DMS79 treated with DMSO at 0.1 percent for 48 hours (cell line): ENCODE measurements around the gene FAM219B.
"Not testable (repeated sequence)": the region's sequence is repeated elsewhere in the genome, so short reads cannot be mapped to it uniquely, and the experiment has no call there.

Experiments used
- DNase-seq: peaks from one replicate; lab custom pipeline; 2025; lab: John Stamatoyannopoulos, UW

The FAM219B gene, protein sequence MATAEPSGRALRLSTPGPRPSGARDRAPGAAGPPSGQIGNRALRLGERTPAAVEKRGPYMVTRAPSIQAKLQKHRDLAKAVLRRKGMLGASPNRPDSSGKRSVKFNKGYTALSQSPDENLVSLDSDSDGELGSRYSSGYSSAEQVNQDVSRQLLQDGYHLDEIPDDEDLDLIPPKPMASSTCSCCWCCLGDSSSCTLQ

DNA sequence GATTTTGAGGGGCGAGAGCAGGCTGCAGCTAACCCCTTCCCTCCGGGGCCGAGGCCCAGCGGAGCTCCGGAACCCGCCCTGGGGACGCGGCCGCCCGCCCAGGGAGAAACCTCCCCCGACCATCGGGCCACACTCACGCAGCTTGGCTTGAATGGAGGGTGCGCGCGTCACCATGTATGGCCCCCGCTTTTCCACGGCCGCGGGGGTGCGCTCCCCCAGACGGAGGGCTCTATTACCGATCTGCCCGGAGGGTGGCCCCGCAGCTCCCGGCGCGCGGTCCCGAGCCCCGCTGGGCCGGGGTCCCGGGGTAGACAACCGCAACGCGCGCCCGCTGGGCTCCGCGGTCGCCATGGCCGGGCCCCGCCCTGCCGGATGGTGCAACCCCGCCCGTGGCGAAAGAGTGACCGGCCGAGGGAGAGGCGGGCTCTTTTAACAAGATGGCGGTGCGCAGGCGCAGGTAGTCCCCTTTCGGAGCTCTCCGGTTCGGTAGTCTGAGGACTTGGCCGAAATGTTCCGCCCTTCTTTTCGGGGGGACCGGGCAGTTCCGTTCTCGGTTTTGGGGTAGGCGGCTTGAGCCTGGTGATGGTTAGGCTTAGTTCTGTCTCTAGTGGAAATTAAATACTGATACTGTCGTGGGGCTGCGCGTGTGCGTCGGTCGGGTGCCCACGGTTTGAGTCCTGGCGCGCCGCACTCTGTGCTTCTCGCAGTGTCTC, at the start of gene FAM219B:
FAM219B (minus strand) TSS at position 402 of the 713 bp plus-strand sequence; CDS start at position 351, 51 bp downstream.
- peak; percentile 50 for DNase-seq

DNA sequence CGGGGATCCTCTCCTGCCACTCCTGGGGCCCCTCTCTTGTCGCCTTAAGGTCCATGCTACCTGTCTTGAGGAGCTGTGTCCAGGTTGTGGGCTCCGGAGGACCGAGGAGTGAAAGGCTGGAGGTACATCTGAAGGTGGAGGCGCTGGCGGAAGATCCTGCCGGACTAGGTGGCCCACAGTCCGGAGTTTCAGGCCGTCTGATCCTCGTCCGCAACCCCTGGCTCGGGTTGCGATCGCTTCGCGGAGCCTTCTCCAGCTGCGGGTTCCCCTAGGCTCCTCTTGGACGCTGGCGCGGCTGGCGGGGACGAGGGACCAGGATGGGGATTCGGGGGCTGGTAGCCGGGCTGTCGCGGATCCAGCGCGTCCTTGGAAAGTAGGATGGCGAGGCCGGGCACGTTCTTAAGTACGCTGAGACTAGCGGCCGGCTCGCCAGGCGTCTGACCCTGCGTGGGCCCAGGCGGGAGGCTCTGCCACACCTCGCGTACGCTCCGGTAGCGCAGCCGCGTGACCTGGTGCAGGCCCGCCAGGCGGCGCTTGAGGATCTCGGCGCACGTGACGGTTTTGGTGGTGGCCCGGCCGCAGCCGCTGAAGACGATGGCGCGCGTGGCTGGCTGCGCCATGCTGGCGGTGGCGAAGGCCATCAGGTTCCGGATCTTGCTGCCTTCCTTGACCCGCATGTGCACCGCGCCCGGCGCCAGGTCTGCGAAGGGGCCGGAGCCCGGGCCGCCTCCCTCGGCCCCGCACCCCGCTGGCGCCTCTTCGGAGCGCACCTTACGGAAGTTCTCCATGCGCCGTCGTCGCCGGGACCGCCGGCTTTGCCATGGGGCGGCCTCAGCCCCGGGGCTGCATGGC, 49.4 kb upstream of the FAM219B start:
- DNase-seq: peak; percentile 13

DNA sequence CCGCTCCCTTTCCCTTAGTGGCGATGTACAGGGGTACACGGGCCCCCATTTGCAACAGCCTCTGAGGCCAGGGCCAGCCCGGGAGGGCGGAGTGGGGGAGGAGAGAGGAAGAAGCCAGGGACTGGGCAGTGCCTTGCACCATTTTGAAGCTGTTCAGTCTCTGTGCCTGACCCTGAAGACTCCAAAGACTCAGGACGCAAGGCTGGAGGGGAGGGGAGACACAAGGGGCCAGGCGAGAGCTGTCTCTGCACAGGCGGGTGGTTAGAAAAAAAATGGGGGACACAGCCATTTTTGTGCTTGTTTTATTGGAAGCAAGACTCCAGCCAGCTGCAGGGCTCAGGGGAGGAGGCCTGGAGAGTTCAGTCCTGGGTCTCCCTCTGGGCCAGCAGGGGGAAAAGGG, 48.4 kb upstream of the FAM219B start:
- no peak for DNase-seq

DNA sequence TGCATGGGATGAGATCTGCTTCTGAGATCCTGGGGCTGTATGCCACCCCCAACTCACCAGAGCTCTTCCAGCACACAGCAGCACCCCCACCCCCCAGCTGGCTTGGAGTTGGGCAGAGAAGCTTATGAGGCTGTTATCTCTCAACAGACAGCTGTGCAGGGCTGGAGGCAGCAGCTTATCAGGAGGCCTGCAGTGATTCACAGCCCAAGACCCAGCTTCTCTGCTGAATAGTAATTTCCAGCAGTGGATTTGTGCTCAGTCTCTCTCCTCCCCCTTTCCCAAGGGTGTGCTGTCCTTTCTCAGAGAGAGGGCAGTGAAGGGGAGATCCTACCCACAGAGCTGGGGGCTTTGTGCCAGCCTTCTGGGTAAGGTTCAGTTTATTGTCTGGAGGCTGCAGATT, 47.9 kb upstream of the FAM219B start:
- no peak for DNase-seq

DNA sequence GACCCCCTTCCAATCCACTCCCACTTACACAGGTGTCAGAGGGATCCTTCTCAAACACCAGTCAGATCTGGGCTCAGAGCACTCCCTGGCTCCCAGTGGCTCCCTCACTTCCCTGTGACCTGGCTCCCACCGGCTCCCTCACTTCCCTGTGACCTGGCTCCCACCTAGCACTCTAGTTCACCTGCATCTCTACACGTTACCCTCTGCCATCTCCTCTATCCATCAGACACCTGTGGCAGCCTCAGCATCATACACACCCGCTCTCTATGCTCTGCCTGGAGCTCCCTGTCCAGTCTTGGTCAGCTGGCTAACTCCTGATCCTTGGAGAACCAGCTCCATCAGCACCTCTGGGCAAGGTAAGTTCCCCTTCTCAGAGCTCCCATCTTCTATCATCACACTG, 44.4 kb upstream of the FAM219B start:
- no peak for DNase-seq

DNA sequence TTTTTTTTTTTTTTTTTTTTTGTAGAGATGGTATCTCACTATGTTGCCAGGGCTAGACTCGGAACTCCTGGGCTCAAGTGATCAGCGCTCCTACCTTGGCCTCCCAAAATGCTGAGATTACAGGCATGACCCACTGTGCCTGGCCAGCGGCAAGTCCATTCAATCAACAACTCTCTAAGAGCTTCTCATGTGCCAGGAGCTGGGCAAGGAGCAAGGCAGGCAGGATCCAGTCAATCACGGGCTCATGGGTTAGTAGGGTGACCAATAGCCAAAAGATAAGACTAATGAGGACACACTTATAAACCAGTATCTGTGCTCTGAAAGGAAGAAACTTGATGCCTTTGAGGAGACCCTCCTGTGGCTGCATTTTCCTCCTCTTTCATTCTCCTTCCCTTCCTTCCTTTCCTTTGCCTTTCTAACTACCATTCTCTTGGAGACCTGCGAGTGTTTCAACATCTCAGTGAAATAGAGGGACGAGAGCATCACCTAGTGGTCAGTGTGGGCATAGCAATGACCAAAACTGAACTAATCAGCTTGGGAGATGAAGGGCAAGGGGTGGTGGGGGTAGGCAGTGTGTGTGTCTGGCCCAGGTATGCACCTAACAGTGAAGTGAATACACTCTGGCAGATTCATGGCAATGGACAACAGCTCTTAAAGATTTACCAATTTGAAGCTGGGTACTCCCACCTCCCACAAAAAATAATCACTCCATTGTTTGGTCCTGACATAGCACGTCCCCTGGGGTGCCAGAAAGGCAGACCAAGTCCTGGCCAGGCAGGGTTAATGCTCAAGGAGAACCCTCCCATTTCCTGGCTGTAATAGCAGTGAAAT, 43.6 kb upstream of the FAM219B start:
- DNase-seq: peak; percentile 18

DNA sequence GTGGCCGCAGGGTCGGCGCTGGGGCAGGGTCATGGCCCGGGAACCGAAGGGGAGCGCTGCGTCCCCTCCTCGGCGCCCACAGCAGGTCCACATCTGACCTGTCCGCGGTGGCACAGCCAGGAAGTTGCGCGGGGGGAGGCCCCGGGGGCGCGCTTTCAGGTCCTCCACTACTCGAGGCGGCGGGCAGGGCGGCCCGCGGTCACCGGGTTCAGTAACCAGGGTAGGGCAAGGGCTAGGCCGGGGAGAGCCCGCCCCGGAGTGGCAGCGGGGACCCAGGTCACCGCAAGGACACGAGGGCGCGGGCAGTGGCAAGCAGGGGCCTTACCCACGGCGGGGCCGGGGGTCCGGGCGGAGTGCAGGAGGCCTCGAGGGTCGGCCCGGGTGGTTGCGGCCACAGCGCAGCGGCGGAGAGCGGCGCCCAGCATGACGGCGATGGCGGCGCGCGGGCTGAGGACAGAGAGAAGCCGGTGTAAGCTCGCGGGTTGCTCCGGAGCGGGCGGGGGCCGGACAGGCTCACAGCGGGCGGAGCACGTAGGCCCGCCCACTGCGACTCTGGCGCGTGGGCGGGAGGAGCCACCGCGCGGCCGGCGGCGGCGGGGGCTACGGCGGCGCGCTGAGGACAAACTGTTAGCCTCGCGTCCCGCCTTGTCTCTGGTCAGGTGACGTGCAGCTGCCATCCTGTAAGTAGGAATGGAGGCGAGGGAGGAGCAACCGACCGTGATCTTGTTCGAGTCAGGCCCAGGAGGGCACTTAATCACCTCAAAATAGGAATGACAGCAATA, 31.1 kb upstream of the FAM219B start, which contains the start of gene COX5A:
COX5A (minus strand) TSS at position 484 of the 782 bp plus-strand sequence; CDS start at position 425, 59 bp downstream.
- peak; percentile 70 for DNase-seq

DNA sequence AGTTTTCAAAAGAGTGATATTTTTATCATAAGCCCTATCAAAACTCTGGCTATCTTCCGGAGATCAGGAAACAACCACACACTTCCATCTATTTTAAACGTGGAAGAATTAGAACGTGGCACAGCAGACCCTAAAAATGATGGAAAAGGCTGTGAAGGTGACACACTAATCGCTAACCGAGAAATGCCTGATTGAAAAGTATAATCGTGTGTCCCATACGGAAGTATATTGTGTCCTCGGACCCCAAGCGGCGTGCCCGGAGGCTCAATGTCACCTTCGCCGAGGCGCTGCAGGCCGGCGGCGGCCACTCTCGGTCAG, 30.6 kb upstream of the FAM219B start:
- DNase-seq: no peak

DNA sequence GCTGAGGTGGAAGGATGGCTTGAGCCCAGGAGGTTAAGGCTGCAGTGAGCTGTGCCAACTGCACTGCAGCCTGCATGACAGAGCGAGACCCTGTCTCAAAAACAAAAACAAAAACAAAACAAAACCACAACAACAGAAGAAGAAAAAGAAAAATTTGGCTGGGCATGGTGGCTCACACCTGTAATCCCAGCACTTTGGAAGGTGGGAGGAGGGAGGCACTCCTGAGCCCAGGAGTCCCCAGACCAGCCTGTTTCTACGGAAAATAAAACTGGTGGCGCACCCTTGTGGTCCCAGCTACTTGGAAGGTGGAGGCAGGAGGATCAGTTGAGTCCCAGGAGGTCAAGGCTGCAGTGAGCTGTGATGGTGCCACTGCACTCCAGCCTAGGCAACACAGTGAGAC, 28.5 kb upstream of the FAM219B start:
- not testable (repeated sequence) for DNase-seq

DNA sequence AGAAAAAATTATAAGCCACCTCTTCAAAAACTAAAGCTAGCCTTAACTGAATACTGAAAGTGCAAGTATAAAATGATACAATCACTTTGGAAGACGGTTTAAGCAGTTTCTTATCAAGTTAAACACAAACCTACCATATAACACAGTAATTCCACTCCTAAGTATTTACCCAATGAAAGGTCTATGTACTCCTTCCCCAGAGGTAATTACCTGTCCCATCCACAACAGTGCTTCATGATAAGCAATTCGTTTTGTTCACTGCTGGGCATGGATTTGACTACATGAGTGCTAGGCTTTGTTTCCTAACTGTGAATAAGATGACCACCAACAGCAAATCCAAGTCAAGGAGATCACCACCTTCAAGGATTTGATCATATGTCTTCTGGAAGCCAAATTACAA, 26.9 kb upstream of the FAM219B start:
- no peak for DNase-seq

DNA sequence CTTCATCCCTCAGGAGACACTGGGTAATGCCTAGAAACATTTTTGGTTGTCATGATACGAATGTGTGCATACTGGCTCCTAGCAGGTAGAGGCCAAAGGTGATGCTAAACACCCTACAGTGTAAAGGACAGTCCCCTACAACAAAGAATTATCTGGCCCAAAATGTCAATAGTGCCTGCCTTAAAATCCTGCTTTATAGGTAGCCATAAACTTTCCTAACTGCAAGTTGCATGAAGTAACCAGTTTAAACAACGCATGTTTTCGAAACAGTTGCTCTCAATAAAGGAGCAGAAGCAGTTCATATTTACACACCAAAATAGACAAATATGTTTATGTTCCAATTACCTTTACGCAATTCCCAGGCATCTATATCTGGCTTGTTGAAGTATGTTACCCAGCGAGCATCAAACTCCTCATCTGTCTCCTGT, 22.1 kb upstream of the FAM219B start:
- DNase-seq: no peak

DNA sequence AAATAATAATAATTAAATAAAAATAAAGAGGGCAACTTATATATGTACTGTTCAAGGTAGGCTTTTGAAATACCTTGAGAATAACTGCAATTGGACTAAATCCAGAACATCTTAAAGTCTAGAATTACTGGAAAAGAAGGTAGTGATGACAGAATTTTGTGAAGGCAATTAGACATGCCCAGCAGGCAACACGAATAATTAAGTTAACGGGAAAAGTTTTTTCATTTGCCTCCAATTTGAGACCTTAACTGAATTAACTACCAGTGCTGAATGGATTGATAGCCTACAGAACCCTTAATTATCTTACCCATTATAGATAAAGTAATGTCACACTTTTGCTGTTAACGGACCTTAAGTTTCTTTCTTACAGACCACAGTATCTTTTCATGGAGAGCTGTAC, 17.9 kb upstream of the FAM219B start:
- no peak for DNase-seq

DNA sequence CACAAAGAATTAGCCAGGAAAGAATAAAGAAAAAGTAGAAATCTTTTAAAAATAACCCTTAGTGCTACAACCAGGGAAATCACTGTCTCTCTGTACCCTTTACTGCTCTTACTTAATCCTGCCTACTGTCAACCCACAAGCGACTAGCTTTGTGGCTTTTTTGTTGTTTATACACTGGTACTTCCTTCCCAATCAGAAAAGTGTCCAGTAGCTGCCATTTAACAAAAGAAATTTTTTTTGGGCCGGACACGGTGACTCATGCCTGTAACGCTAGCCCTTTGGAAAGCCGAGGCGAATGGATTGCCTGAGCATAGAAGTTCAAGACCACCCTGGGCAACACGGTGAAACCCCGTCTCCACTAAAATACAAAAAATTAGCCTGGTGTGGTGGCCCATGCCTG, 13.8 kb upstream of the FAM219B start:
- DNase-seq: no peak

DNA sequence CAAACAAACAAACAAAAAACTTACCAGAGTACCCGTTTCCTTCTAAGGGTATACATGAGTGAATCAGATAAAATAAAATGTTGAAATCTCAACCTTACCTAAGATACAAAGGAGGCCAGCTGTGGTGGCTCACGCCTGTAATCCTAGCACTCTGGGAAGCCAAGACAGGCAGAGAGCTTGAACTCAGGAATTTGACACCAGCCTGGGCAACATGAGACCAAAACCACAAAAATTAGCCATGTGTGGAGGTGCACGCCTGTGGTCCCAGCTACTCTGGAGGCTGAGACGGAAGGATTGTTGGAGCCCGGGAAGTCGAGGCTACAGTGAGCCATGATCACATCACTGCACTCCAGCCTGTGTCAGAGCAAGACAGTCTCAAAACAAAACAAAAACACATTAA, 11.0 kb upstream of the FAM219B start:
- no peak for DNase-seq

DNA sequence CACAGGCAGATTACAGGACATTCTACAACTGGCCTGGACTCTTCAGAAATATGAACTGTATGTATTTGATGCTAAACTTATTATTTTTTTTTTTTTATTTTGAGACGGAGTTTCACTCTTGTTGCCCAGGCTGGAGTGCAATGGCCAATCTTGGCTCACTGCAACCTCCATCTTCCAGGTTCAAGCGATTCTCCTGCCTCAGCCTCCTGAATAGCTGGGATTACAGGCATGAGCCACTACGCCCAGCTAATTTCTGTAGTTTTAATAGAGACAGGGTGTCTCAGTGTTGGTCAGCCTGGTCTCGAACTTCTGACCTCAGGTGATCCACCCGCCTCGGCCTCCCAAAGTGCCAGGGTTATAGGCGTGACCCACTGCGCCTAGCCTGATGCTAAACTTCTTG, 7.1 kb upstream of the FAM219B start:
- DNase-seq: not testable (repeated sequence)

DNA sequence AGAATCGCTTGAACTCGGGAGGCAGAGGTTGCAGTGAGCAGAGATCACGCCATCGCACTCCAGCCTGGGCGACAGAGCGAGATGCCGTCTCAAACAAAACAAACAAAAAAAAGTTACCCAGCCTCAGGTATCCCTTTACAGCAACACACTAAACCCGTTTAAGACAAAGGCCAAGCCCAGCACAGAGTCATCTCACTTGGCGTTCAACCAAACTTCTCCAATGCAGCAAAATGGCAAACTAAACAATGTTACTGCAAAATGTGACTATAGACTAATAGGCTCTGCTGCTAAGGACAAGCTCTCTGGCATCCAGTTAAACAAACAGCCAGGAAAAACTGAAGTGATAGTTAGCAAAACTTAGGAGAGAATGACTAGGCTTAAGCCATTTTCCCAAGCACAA, 6.4 kb upstream of the FAM219B start:
- no peak for DNase-seq

DNA sequence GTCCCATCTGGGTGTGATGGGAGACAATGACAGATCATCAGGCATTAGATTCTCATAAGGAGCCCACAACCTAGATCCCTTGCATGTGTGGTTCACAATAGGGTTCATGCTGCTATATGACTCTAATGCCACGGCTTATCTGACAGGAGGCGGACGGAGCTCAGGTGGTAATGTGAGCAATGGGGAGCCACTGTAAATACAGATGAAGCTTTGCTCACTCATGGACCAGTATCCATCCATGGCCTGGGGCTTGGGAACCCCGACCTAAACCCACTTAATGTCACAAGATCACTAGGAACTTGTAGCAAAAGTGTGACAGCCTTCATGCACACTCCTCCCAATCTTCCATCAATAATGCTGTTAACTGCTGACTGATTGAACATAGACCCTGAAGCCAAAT, 2.0 kb upstream of the FAM219B start:
- no peak for DNase-seq

DNA sequence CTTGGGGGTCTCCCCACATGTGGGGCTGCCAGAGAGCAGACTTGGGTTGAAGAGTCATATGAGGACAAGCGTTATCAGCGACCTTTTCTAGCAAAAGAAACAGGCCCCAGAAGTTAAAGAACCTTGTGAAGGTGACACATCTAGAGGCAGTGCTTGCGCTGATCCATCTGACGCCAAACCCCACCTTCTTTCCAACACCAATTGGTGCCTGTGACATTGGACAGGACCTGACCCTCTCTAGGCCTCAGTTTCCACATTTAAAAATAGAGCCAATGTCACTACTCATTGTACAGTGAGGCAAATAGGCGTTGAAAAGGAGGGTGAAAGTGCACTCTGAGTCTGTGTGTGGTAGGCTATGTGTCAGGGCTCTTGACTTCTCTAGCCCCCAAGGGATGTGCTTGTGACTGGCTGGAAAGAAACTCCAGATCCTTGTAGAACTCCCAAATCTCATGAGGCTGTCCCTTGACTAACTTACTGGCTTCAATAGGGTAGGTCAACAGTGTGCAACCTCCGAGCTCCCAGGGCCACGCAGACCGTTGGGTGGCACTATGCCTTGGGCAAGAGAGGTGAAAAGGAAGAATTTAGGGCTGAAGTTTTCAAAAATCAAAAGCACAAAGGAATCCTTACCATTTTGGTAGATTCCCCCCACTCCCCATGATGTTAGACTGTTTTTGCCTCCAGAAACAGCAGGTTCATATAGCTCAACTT, 666 bp upstream of the FAM219B start:
- no peak for DNase-seq

DNA sequence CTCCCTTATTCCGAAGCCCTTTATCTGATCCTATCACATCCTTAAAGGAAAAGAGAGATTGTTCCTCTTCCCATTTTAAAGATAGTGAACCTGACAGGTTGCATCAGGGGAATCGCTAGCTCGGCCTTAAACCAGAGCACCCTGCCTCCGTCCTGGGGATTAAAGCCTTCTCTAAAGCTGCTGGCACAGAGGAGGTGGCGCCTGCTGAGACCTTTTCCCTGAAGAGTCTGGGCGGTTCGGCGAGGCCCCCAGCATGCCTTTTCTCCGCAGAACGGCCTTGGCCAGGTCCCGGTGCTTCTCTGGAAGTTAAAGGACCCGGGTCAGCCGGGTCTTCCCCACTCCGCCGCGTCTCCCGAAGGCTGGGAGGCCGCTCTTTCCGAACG, 593 bp downstream of the FAM219B start:
- no peak for DNase-seq

DNA sequence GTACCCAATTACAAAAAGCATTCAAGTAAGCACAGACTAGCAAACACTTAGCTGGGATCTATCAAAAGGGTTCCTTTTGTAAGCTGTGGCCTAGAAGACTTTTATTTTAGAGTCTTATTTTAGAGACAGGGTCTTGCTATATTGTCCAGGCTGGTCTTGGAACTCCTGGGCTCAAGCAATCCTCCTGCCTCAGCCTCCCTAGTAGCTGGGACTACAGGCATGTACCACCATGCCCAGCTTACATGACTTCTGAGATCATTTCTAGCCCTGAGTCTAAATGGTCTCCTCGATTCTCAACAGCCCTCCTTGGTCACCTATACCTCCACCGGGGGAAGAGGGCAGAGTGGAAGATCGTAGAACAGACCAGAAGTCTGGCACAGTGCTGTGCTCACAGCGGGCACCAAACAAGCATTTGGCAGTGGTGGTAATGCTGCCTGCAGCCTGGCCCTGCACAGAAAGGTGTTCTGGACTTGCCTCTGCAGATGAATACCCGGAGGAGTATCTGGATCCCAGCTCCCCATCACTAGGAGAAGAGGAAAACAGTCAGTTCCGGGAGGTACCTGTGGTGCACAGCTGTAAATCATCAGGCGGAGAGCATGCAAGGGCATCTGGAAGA, 2.4 kb downstream of the FAM219B start:
- DNase-seq: no peak
